HAP-1 (cell line): ENCODE measurements around the gene ITGA5.
A peak's percentile ranks its signal among the peaks of the same experiment; 100 is the strongest.

Experiments
- DNase-seq, 2 experiments: peaks; one replicate each; pipeline ENCODE4 v3.0.0-alpha.2; 2016 to 2020; ENCODE audit warnings: low spot score in 2 of 2
- H3K27me3 ChIP-seq: fragments of 250-450 bp; sonication (Bioruptor Pico); 2 replicates; pipeline ENCODE4 v1.5.1; 2020; ENCODE audit warnings: low read depth, mild to moderate bottlenecking, moderate library complexity
- H3K36me3 ChIP-seq: fragments of 250-450 bp; sonication (Bioruptor Pico); replicated peaks from 2 replicates; pipeline ENCODE4 v1.5.1; 2020; ENCODE audit warnings: mild to moderate bottlenecking
- H3K4me1 ChIP-seq: fragments of 250-450 bp; sonication (Bioruptor Pico); 2 replicates; pipeline ENCODE4 v1.5.1; 2020; ENCODE audit warnings: mild to moderate bottlenecking
- H3K4me3 ChIP-seq: fragments of 250-450 bp; sonication (Bioruptor Pico); 2 replicates; pipeline ENCODE4 v1.5.1; 2020; ENCODE audit warnings: mild to moderate bottlenecking, moderate library complexity
- H3K9me3 ChIP-seq: fragments of 250-450 bp; sonication (Bioruptor Pico); 2 replicates; pipeline ENCODE4 v1.5.1; 2020; ENCODE audit warnings: mild to moderate bottlenecking, moderate library complexity
- in situ Hi-C: fragments of 300-500 bp; cut with MboI; formaldehyde crosslinking; loops from 3 replicates; pipeline ENCODE4 v1.14.3; 2020; ENCODE audit warnings: low sequenced_read_pairs, inconsistent platforms, mixed read lengths

Gene ITGA5

GRCh38 chr12:54425702-54426101 lies 6.6 kb upstream of the ITGA5 start:
- Histone ChIP-seq H3K36me3 (no peaks in the 10 kb centered on the region), H3K4me3 (no peak overlapping the region), H3K9me3 (no peaks in the 10 kb centered on the region), H3K27me3 (peaks cover 53% of the 10 kb centered on the region), H3K4me1 (no peaks in the 10 kb centered on the region)
- DNase-seq, result no peak
- in situ Hi-C loops, result no loop called here

- no peaks in the 10 kb centered on the region for H3K9me3 ChIP-seq
- peaks cover 4% of the 10 kb centered on the region for H3K4me1 ChIP-seq
- no peaks in the 10 kb centered on the region for H3K36me3 ChIP-seq
- no peak for DNase-seq
- no peak overlapping the region for H3K4me3 ChIP-seq
- in situ Hi-C loops, result no loop called here
- peaks cover 49% of the 10 kb centered on the region for H3K27me3 ChIP-seq
Measured at GRCh38 chr12:54424224-54424623, 5.2 kb upstream of the ITGA5 start.

GRCh38 chr12:54423816-54424150 lies 4.7 kb upstream of the ITGA5 start:
- Histone ChIP-seq H3K9me3 (no peaks in the 10 kb centered on the region), H3K27me3 (peaks cover 49% of the 10 kb centered on the region)

DNA sequence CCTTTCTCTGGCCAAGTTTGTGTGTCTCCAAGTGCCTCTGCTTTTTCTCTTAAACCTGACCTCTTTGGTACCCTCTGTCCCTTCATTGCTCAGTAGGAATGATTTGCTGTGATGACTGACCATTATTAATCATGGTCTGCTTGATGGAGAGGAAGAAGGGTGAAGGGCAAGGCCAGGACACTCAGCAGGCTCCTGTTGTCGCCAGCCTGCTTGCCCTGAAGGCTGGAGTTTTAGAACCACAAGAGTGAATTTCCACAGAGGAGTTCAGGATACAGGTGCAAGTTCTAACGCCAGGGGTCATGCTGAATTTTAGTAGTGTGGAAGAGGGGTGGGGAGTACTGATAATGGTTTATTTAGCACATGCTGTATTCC lies 2.8 kb upstream of the ITGA5 start:
- Histone ChIP-seq H3K36me3 (no peaks in the 10 kb centered on the region), H3K27me3 (peaks cover 35% of the 10 kb centered on the region), H3K4me3 (no peak overlapping the region), H3K4me1 (peaks cover 4% of the 10 kb centered on the region), H3K9me3 (no peaks in the 10 kb centered on the region)
- in situ Hi-C loops, result no loop called here
- DNase-seq, result no peak

More at GRCh38 chr12:54423816-54424150, 4.7 kb upstream of the ITGA5 start:
- in situ Hi-C loops, result no loop called here
- peaks cover 4% of the 10 kb centered on the region for H3K4me1 ChIP-seq
- no peaks in the 10 kb centered on the region for H3K36me3 ChIP-seq
- no peak overlapping the region for H3K4me3 ChIP-seq
- DNase-seq, result no peak

DNA sequence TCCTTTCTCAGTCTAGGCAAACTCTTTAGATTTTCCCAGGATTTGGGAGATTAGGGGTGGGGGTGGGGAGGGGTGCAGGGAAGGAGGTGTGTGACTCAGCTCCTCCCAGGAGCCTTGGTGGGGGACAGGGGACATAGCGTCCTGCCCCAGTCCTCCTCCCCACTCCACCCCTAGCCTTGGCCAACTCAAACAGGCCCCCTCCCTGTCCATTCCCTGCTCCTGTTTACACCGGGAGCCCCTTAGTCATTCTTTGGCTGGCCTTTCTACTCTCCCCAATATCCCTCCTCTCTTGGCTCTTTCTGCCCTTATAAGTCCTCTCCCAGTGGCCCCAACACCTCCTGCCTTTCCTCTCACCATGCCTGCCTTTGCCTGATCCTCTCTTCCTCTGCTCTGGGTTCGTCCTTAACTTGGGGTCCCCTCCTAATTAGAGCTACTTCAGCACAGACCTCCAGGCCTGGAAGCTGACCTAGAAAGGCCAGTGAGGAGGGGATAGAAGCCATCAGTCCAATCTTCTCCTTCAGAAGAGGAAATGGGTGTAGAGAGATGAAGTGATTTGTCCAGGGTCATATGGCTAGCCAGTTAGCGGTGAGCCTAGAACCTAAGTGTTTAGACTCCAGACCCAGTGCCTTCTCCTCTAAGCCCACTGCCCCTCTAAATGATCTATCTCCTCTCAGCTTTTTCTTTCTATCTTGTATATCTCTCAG lies 2.3 kb upstream of the ITGA5 start:
- in situ Hi-C loops, result no loop called here
- Histone ChIP-seq H3K36me3 (no peaks in the 10 kb centered on the region), H3K4me3 (no peak overlapping the region), H3K4me1 (peaks cover 4% of the 10 kb centered on the region), H3K27me3 (peaks cover 30% of the 10 kb centered on the region), H3K9me3 (no peaks in the 10 kb centered on the region)
- no peak for DNase-seq

- DNase-seq, result no peak
- in situ Hi-C loops, result no loop called here
- Histone ChIP-seq H3K9me3 (no peaks in the 10 kb centered on the region), H3K27me3 (peaks cover 25% of the 10 kb centered on the region), H3K4me3 (no peak overlapping the region), H3K4me1 (peaks cover 4% of the 10 kb centered on the region), H3K36me3 (no peaks in the 10 kb centered on the region)
Measured at GRCh38 chr12:54420766-54421144, 1.7 kb upstream of the ITGA5 start.

DNA sequence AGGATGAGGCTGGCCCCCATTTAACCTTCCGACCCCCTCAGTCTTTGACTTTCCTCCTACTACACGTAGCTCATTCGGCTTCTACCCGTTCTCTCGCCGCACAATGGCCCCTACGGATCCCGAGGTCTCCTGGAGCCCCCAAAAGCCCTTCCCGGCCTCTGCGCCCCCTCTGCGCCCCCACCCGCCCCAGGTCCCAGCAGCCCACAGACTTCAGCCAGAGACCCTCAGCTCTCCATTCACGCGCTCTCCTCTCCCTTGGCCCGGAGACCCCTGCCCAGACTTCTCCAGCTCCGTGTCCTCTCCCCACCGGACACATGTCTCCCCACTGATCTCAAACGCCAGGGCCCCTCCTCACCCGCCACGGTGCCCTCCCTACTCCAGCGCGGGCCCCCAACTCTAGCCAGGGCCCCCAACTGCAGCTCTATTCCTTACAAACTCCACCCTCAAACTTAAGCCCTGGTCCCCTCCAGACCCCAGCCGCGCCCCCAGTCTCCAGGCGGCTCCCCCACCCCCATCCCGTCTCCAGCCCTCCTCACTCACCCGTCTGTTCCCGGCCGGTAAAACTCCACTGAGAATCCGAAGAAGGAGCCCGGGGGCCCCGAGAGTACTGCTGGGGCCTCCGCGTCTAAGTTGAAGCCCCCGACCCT lies 502 bp downstream of the ITGA5 start:
- Histone ChIP-seq H3K4me1 (peaks cover 4% of the 10 kb centered on the region), H3K4me3 (peak overlapping the region; percentile 78), H3K36me3 (no peaks in the 10 kb centered on the region), H3K9me3 (no peaks in the 10 kb centered on the region), H3K27me3 (peaks cover 4% of the 10 kb centered on the region)
- DNase-seq, result no peak
- in situ Hi-C loops, result no loop called here

GRCh38 chr12:54417712-54418440 lies 1.2 kb downstream of the ITGA5 start:
- no peaks in the 10 kb centered on the region for H3K9me3 ChIP-seq
- peaks cover 4% of the 10 kb centered on the region for H3K4me1 ChIP-seq
- no peaks in the 10 kb centered on the region for H3K27me3 ChIP-seq
- peak in 1 of 2 experiments; percentile 45 for DNase-seq
- H3K36me3 ChIP-seq, result no peaks in the 10 kb centered on the region
- peak overlapping the region; percentile 78 for H3K4me3 ChIP-seq
- in situ Hi-C loops, result no loop called here

- peaks cover 4% of the 10 kb centered on the region for H3K4me1 ChIP-seq
- H3K4me3 ChIP-seq, result no peak overlapping the region
- DNase-seq, result no peak
Measured at GRCh38 chr12:54416687-54417603, 2.1 kb downstream of the ITGA5 start.

GRCh38 chr12:54415221-54415929 lies 3.7 kb downstream of the ITGA5 start:
- Histone ChIP-seq H3K9me3 (no peaks in the 10 kb centered on the region), H3K36me3 (no peaks in the 10 kb centered on the region; the same call in 1 of the 2 replicates), H3K4me3 (no peak overlapping the region), H3K27me3 (no peaks in the 10 kb centered on the region), H3K4me1 (peaks cover 4% of the 10 kb centered on the region)
- in situ Hi-C loops, result no loop called here
- no peak for DNase-seq

More at GRCh38 chr12:54416687-54417603, 2.1 kb downstream of the ITGA5 start:
- in situ Hi-C loops, result no loop called here
- Histone ChIP-seq H3K9me3 (no peaks in the 10 kb centered on the region), H3K36me3 (no peaks in the 10 kb centered on the region), H3K27me3 (no peaks in the 10 kb centered on the region)

DNA sequence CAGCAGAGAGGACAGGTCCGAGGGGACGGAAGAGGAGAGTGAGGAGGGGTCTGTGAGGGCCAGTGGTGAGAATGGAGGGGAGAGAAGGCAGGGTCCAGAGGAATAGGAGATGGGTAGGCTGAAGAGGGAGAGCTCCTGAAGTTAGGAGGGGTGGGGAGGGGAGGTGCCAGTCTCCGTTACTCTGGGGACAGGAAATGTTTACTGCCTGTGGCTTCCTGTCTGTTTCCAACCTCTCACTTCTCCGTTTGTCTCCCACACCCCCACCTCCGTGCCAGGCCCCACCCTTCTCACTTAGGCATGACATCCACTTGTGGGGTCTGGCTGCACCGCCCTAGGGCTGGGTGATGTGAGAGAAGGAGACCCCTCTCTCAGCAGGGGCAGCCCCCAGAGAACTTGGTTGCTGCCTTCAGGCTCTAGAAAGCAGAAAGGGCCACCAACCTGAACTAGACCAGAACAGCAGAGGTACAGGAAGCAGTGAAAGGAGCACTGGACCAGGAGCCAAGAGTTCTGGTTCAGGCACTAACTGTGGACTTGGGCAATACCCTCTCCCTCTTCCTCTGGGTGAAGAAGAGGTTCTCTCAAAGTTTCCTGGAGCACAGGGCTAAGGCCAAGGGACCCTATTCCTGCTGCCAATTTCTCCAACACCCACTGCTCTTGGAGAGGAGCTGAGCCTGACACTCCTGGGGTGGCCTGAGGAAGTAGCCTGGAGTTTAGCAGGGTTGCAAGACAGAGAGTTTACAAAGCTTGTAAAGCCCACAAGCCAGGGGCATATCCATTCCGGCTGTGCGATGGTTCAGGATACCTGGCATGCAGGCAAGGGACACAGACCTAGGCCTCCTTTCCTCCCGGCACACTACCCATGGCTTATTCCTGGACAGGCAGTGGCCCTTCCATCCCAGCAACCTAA lies 5.5 kb downstream of the ITGA5 start:
- in situ Hi-C loops, result no loop called here
- DNase-seq, result no peak
- Histone ChIP-seq H3K4me1 (no peaks in the 10 kb centered on the region), H3K4me3 (no peak overlapping the region), H3K9me3 (no peaks in the 10 kb centered on the region), H3K36me3 (no peaks in the 10 kb centered on the region; the same call in 1 of the 2 replicates), H3K27me3 (no peaks in the 10 kb centered on the region)

- in situ Hi-C loops, result no loop called here
- H3K4me3 ChIP-seq, result no peak overlapping the region
Measured at GRCh38 chr12:54412786-54413185, 6.3 kb downstream of the ITGA5 start.

More at GRCh38 chr12:54412786-54413185, 6.3 kb downstream of the ITGA5 start:
- H3K36me3 ChIP-seq, result peaks cover 2% of the 10 kb centered on the region; the same call in 1 of the 2 replicates
- no peak for DNase-seq
- no peaks in the 10 kb centered on the region for H3K9me3 ChIP-seq
- no peaks in the 10 kb centered on the region for H3K27me3 ChIP-seq
- no peaks in the 10 kb centered on the region for H3K4me1 ChIP-seq
